Measurements from ENCODE around the gene SLC25A1.

The SLC25A1 gene

DNA sequence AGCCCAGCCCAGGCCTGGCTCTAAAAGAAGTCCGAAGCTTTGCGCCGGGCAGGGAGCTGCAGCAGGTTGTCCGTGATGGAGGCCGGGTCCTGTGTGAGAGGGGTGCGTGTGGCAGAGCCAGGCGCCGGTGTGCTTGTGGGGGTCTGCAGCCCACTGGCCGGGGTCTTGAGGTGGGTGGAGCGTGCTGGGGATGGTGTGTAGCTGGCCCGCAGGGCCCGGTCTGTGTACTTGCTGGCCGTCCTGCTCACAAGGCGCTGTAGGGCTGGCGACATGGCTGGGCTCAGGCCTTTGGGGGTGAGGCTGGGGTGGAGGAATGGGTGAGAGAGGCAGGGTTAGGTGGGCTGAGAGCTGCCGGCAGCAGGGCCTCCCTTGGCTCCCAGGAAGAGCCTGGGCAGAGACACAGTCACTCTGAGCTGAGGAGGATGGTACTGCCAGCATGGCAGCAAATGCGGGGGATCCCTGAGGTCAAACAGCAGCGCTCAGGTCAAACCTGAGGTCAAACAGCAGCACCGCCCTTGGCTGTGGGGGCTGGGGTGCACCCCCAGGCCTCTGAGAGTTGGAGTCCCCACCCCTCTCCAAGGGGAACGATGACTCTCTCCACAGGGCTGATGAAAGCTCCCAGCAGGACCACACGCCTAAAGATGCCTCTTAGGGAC lies 44.2 kb downstream of the SLC25A1 start:
- H3K4me1 Mint-ChIP-seq (ENCODE audit: low read depth): no peaks in the 10 kb centered on the region
- no peaks in the 10 kb centered on the region for H3K9me3 Mint-ChIP-seq
- no peak overlapping the region for H3K4me3 Mint-ChIP-seq
- no peaks in the 10 kb centered on the region for H3K27me3 Mint-ChIP-seq (ENCODE audit: low read depth)
- H3K27ac Mint-ChIP-seq: no peak overlapping the region
- peaks cover 22% of the 10 kb centered on the region for H3K36me3 Mint-ChIP-seq (ENCODE audit: low read depth)

DNA sequence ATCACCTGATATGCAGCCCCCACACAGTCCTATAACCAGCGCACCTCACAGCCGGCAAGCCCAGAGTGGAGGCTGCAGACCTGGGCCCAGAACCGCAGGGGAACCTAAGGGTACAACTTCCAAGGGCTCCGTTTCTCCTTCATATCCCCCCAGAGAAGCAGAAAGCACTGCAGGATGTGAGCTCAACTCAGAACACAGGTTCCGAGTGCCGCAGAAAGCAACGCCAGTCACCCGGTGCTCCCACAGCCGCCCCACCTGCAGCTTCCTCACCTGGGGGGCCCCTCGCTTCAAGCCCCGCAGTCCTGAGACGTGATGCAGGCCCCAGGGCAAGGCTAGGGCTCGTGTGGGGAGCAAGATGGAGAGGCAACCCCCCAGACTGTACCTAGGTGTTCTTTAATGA lies 45.0 kb downstream of the SLC25A1 start:
- H3K4me1 Mint-ChIP-seq (ENCODE audit: low read depth): no peaks in the 10 kb centered on the region
- H3K4me3 Mint-ChIP-seq: no peak overlapping the region
- H3K27ac Mint-ChIP-seq: no peak overlapping the region
- H3K36me3 Mint-ChIP-seq (ENCODE audit: low read depth): peaks cover 22% of the 10 kb centered on the region
- H3K9me3 Mint-ChIP-seq: no peaks in the 10 kb centered on the region
- no peaks in the 10 kb centered on the region for H3K27me3 Mint-ChIP-seq (ENCODE audit: low read depth)

DNA sequence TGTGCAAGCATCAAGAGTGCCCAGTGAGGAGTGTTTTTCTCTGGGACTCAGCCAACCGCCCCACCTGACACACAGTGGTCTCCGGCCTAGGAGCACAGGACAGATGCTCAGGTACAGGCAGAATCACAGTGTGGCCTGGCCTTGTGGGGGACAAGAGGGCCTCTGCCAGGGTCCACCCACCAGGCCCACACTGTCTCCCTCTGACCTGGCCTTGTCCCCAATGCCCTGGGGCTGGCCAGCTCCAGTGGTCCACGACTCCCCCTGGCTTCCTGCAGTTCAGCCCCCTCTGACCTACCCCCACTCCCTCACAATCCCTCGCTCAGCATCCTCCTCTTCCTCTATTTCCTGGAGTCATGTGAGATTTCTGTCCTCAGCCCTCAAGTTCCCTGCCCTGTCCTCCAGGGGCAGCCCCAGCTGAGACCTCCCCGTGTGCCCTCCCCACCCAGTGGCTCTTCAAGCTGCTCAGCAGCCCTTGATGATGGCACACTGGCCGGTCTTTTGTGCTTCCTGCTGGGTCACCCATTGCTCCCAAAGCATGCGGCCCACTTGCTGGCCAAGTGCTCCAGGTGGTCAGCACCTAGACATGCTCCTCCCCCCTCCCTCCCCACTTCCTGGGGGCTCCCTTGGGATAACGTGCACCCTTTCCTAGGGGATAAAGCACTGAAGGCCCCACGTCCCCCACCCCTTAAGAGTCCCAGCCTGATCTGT lies 45.7 kb downstream of the SLC25A1 start:
- H3K27me3 Mint-ChIP-seq (ENCODE audit: low read depth): no peaks in the 10 kb centered on the region
- no peaks in the 10 kb centered on the region for H3K4me1 Mint-ChIP-seq (ENCODE audit: low read depth)
- H3K9me3 Mint-ChIP-seq: no peaks in the 10 kb centered on the region
- no peak overlapping the region for H3K4me3 Mint-ChIP-seq
- H3K36me3 Mint-ChIP-seq (ENCODE audit: low read depth): peaks cover 22% of the 10 kb centered on the region
- no peak overlapping the region for H3K27ac Mint-ChIP-seq

DNA sequence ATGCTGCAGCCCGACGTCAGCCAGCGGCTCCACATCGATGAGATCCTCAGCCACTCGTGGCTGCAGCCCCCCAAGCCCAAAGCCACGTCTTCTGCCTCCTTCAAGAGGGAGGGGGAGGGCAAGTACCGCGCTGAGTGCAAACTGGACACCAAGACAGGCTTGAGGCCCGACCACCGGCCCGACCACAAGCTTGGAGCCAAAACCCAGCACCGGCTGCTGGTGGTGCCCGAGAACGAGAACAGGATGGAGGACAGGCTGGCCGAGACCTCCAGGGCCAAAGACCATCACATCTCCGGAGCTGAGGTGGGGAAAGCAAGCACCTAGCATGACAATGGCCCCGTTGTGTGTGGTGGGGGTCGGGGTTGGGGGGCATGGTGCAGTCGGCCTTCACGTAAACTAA lies 46.4 kb downstream of the SLC25A1 start:
- H3K36me3 Mint-ChIP-seq (ENCODE audit: low read depth): peaks cover 19% of the 10 kb centered on the region
- H3K4me1 Mint-ChIP-seq (ENCODE audit: low read depth): no peaks in the 10 kb centered on the region
- no peak overlapping the region for H3K27ac Mint-ChIP-seq
- H3K4me3 Mint-ChIP-seq: no peak overlapping the region
- no peaks in the 10 kb centered on the region for H3K9me3 Mint-ChIP-seq
- no peaks in the 10 kb centered on the region for H3K27me3 Mint-ChIP-seq (ENCODE audit: low read depth)

DNA sequence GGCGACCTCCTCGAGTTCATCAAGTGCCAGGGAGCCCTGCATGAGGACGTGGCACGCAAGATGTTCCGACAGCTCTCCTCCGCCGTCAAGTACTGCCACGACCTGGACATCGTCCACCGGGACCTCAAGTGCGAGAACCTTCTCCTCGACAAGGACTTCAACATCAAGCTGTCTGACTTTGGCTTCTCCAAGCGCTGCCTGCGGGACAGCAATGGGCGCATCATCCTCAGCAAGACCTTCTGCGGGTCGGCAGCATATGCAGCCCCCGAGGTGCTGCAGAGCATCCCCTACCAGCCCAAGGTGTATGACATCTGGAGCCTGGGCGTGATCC lies 46.9 kb downstream of the SLC25A1 start:
- no peaks in the 10 kb centered on the region for H3K4me1 Mint-ChIP-seq (ENCODE audit: low read depth)
- H3K27me3 Mint-ChIP-seq (ENCODE audit: low read depth): no peaks in the 10 kb centered on the region
- H3K9me3 Mint-ChIP-seq: no peaks in the 10 kb centered on the region
- no peak overlapping the region for H3K27ac Mint-ChIP-seq
- peaks cover 16% of the 10 kb centered on the region for H3K36me3 Mint-ChIP-seq (ENCODE audit: low read depth)
- no peak overlapping the region for H3K4me3 Mint-ChIP-seq

DNA sequence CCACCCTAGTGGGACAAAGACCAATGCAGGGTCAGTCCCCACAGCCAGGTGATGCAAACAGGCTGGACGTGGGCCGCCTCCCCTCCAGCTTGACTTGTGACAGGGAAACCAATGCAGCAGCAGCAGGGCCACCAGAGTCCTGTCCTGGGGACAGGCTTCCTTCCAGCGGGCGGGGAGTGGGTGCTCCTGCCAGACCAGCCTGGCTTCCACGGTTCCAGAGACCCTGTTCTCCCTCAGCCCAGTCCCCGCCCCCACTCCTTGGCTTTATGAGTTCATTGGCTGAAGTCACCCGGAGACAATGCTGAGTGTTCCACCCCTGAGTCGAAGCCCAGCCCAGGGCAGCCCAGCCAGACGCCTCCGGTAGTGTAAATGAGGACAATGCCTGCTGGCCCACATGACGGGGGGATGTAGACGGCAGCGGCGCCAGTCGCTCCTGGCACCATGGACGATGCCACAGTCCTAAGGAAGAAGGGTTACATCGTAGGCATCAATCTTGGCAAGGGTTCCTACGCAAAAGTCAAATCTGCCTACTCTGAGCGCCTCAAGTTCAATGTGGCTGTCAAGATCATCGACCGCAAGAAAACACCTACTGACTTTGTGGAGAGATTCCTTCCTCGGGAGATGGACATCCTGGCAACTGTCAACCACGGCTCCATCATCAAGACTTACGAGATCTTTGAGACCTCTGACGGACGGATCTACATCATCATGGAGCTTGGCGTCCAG lies 47.4 kb downstream of the SLC25A1 start, which contains the start of gene TSSK2:
TSSK2 (plus strand) TSS at position 350 of the 726 bp plus-strand sequence; CDS start at position 442, 92 bp downstream.
- Mint-ChIP-seq H3K36me3 (ENCODE audit: low read depth) (peaks cover 12% of the 10 kb centered on the region), H3K9me3 (no peaks in the 10 kb centered on the region), H3K27me3 (ENCODE audit: low read depth) (no peaks in the 10 kb centered on the region), H3K4me3 (no peak within 1 kb of the TSS), H3K4me1 (ENCODE audit: low read depth) (no peaks in the 10 kb centered on the region), H3K27ac (no peak within 1 kb of the TSS)

DNA sequence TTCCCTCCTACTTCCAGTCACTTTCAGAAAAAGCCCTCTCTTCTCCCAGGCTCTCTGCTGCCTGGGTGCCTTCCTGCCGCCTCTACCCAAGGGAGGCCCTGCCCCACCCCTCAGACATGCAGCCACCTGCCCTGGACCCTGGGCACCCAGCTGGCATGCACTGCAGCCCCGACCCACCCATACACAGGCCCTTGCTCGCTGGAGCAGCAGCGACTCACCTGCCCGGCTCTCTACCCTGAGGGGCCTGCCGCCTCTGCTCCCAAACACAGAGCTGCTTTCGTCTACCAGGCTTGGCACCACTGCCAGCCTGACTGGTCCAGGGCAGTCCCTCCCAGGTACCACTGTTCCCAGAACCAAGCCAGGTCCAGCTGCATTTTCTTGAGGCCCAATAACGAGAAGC lies 48.7 kb downstream of the SLC25A1 start:
- H3K27ac Mint-ChIP-seq: no peak overlapping the region
- no peak overlapping the region for H3K4me3 Mint-ChIP-seq
- no peaks in the 10 kb centered on the region for H3K9me3 Mint-ChIP-seq
- peaks cover 3% of the 10 kb centered on the region for H3K36me3 Mint-ChIP-seq (ENCODE audit: low read depth)
- H3K4me1 Mint-ChIP-seq (ENCODE audit: low read depth): no peaks in the 10 kb centered on the region
- no peaks in the 10 kb centered on the region for H3K27me3 Mint-ChIP-seq (ENCODE audit: low read depth)

DNA sequence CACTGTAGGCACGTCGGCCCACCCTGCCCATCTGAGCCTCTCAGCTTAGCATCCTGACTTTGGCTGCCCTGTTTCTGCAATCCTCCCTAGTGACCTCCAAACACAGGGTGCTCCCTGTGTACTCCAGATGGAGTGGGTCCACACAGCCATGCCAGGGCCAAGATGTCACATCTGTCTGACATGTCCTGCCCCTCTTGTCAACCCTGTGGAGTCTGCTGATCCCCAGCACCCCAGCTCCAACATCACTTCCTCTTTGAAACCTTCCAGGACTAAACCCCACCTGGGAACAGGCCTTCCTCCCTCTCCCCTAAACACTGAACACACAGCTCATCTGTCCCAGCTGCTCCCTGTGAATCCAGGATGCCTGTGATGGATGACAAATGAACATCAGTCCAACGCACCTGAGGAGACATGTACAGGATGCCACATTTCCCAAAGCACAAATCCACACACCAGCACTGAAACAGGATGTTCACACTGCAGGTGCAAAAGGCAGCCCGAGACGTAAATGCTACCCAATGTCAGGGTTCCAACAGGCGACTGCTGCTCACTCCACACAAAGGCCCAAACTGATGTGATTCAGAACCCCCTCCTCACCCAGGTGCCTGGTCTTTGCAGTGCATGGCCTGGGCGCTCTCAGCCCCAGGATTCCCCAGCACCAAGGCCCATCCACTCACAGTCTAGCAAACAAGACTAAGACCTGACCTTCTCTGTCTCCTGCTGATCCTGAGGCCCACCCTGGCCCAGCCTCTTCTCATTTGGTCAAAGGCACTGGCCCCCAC lies 49.4 kb downstream of the SLC25A1 start:
- no peaks in the 10 kb centered on the region for H3K9me3 Mint-ChIP-seq
- peaks cover under 1% of the 10 kb centered on the region for H3K36me3 Mint-ChIP-seq (ENCODE audit: low read depth)
- no peaks in the 10 kb centered on the region for H3K4me1 Mint-ChIP-seq (ENCODE audit: low read depth)
- H3K4me3 Mint-ChIP-seq: no peak overlapping the region
- no peaks in the 10 kb centered on the region for H3K27me3 Mint-ChIP-seq (ENCODE audit: low read depth)
- no peak overlapping the region for H3K27ac Mint-ChIP-seq

DNA sequence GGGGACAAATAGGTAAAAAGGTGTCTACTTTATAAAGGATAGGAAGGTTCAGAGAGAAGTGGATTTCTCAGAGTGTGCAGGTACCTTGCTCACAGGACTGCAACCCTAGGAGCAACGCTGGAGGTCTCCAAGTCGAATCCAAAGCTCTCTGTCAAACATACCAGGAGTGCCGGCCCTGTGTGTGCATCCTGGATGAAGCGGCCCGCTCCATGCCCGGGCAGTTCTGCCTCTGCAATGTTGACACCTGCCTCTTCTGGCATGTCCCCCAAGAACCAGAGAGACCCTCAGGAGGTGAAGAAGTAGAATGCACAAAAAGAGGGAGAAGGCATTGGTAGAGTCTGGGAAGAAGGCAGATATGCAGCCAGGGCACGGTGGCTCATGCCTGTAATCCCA lies 50.5 kb downstream of the SLC25A1 start:
- Mint-ChIP-seq H3K27me3 (ENCODE audit: low read depth) (peaks cover 2% of the 10 kb centered on the region), H3K4me1 (ENCODE audit: low read depth) (peaks cover 2% of the 10 kb centered on the region), H3K4me3 (no peak overlapping the region), H3K9me3 (no peaks in the 10 kb centered on the region), H3K36me3 (ENCODE audit: low read depth) (no peaks in the 10 kb centered on the region), H3K27ac (no peak overlapping the region)

DNA sequence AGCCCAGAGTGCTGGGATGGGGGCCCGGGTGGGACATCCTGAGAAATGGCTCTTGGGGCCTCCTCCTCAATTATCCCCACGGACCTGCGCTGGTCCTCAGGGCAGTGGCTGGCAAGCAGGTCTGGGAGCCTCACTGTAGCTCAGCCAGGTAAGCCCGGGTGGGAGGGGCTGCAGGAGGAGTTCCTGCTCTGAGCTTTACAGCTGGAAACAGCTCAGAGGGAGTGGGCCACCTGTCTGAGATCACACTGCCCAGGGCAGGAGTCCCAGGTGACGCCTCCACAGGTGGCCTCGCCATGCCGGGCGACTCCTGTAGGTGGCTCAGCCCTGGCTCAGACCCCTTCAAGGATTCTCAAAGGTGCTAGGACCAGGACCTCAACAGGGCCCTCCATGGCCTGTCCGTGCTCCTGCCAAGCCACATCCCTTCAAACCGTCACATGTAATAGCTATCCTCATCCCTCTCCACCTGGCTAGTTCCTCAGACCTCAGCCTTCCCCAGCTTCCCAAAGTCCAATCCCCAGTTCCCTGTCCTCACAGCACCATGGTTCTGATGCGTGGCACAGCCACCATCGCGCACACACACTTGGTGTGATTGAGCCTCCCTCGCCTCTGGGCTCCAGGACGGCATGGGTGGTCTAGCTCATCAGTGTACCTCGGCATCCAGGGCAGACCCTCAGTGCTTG lies 51.1 kb downstream of the SLC25A1 start:
- no peak overlapping the region for H3K4me3 Mint-ChIP-seq
- H3K9me3 Mint-ChIP-seq: no peaks in the 10 kb centered on the region
- H3K27me3 Mint-ChIP-seq (ENCODE audit: low read depth): peaks cover 4% of the 10 kb centered on the region
- peaks cover 4% of the 10 kb centered on the region for H3K4me1 Mint-ChIP-seq (ENCODE audit: low read depth)
- H3K27ac Mint-ChIP-seq: no peak overlapping the region
- H3K36me3 Mint-ChIP-seq (ENCODE audit: low read depth): no peaks in the 10 kb centered on the region

DNA sequence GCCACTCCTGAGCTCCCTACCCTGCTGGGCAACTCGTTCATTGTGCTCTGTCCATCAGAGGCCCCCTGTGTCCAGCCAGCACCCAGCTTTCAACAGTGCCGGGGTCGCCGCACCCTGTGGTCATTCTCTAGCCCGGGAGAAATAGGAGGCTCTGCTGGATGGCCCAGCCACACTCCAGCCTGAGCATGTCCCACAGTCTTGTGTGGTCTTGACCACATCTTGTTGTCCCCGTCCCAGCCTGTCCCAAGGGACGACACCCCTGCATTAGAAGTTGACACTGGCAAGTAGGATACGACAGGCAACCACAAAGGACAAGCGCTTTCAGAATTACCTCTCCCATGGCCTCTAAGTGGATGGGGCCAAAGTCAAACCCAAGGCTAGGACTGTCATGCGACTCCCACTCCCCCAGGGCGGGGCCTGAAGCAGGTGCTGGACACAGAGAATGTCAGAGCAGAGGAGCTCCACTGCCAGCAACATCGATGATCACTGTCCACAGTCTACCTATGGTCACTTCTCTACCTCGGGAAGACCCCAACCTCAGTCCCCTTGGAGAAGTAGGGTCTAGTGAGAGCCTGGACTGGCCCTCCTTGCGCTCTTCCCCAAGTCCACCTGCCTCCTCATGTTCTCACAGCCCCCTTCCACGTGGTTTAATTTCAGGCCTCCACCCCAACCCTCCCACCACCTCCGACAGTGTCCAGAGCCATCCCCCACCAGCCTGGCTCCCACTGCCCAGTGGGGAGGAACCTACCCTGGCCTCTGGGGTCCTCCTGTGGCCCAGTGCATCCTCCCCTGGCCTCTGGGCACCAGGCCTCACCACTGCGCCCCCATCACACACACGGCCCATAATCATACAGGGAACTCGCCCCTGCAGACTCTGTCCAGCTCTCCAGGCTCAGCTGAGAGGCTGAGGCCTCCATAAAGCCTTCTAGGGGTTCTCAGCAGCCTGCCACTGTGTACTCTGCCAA lies 51.9 kb downstream of the SLC25A1 start:
- peaks cover 4% of the 10 kb centered on the region for H3K4me1 Mint-ChIP-seq (ENCODE audit: low read depth)
- no peaks in the 10 kb centered on the region for H3K9me3 Mint-ChIP-seq
- no peak overlapping the region for H3K4me3 Mint-ChIP-seq
- H3K36me3 Mint-ChIP-seq (ENCODE audit: low read depth): no peaks in the 10 kb centered on the region
- no peak overlapping the region for H3K27ac Mint-ChIP-seq
- H3K27me3 Mint-ChIP-seq (ENCODE audit: low read depth): peaks cover 4% of the 10 kb centered on the region

Measured in T-helper 1 cell treated with Interleukin-12 subunit alpha and Interleukin-12 subunit beta and Interleukin-4 antibody, amounts not matched to agents 30 μg/mL and 1 μg/mL, for 36 hours (primary cell).